ENCODE results near the gene SYNE1.
"Not testable (repeated sequence)": the region's sequence is repeated elsewhere in the genome, so short reads cannot be mapped to it uniquely, and the experiment has no call there.

The SYNE1 gene
- total RNA-seq, result 54.1 to 393 reads per million in 2 experiments

GRCh38 chr6:152637296-152638047, at the start of gene SYNE1:
Gene SYNE1 (minus strand): TSS chr6:152637362. CDS start chr6:152628331, 9,031 bp downstream.
- no peak for DNase-seq (ENCODE audit: low read depth)

GRCh38 chr6:152685819-152686218, 48.7 kb upstream of the SYNE1 start:
- DNase-seq (ENCODE audit: low read depth), result no peak

- DNase-seq (ENCODE audit: low read depth), result not testable (repeated sequence)
Measured at GRCh38 chr6:152682935-152683334, 45.8 kb upstream of the SYNE1 start.

GRCh38 chr6:152682141-152682540, 45.0 kb upstream of the SYNE1 start:
- DNase-seq (ENCODE audit: low read depth), result no peak

- DNase-seq (ENCODE audit: low read depth), result no peak
Measured at GRCh38 chr6:152680879-152681517, 43.8 kb upstream of the SYNE1 start.

- DNase-seq (ENCODE audit: low read depth), result no peak
Measured at GRCh38 chr6:152680151-152680550, 43.0 kb upstream of the SYNE1 start.

- no peak for DNase-seq (ENCODE audit: low read depth)
Measured at GRCh38 chr6:152673236-152673635, 36.1 kb upstream of the SYNE1 start.

- no peak for DNase-seq (ENCODE audit: low read depth)
Measured at GRCh38 chr6:152671171-152671570, 34.0 kb upstream of the SYNE1 start.

- no peak for DNase-seq (ENCODE audit: low read depth)
Measured at GRCh38 chr6:152669895-152670294, 32.7 kb upstream of the SYNE1 start.

GRCh38 chr6:152661776-152662175, 24.6 kb upstream of the SYNE1 start:
- no peak for DNase-seq (ENCODE audit: low read depth)

GRCh38 chr6:152651986-152652385, 14.8 kb upstream of the SYNE1 start:
- no peak for DNase-seq (ENCODE audit: low read depth)

- DNase-seq (ENCODE audit: low read depth), result no peak
Measured at GRCh38 chr6:152648105-152648504, 10.9 kb upstream of the SYNE1 start.

GRCh38 chr6:152646732-152647131, 9.6 kb upstream of the SYNE1 start:
- not testable (repeated sequence) for DNase-seq (ENCODE audit: low read depth)

- no peak for DNase-seq (ENCODE audit: low read depth)
Measured at GRCh38 chr6:152642578-152643375, 5.6 kb upstream of the SYNE1 start.

- no peak for DNase-seq (ENCODE audit: low read depth)
Measured at GRCh38 chr6:152636609-152637295, 410 bp downstream of the SYNE1 start.

GRCh38 chr6:152636021-152636608, 1.0 kb downstream of the SYNE1 start:
- no peak for DNase-seq (ENCODE audit: low read depth)

GRCh38 chr6:152634773-152635172, 2.4 kb downstream of the SYNE1 start:
- no peak for DNase-seq (ENCODE audit: low read depth)

- no peak for DNase-seq (ENCODE audit: low read depth)
Measured at GRCh38 chr6:152632121-152632782, 4.9 kb downstream of the SYNE1 start.

GRCh38 chr6:152631376-152631775, 5.8 kb downstream of the SYNE1 start:
- no peak for DNase-seq (ENCODE audit: low read depth)

- no peak for DNase-seq (ENCODE audit: low read depth)
Measured at GRCh38 chr6:152630832-152631231, 6.3 kb downstream of the SYNE1 start.

GRCh38 chr6:152625213-152625612, 11.9 kb downstream of the SYNE1 start:
- DNase-seq (ENCODE audit: low read depth), result no peak
